ENCODE data around the gene HAND1. TPM values are rescaled to one million over a fixed set of nuclear protein-coding genes. Genes with fewer than 3 reads are reported as not detected.

HAND1 gene
- total RNA-seq, 1 donor from 2014 or later = not detected

DNA sequence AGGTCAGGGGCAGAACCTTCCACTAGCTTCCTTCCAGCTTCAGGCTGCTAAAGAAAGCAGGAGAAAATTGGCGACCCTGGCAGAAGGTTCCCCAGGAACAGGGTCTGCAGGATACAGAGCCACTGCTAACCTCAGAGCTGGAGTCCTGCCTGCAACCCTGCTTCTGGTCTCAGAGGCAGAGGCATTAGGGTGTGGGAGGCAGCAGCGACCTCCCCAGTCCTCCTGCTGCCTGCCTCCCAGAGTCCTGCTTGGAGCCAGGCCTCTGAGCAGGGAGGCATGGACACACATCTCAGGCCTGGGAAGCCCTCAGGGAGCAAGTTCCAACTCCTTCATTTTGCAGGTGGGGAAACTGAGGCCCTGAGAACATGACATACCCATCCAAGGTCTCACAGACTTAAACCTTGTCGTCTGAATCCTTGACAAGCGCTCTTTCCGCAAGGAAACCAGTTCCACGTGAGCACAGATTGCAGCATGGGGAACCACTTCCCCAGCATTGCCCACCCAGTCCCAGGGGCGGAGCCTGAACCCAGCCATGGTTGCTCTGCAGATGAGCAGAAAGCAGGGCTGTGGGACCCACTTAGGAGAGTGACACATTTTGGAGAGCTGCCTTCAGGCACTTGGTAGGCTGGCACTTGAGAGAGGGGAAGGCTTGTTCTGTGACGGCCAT lies 28.2 kb upstream of the HAND1 start:
- no peak for DNase-seq (ENCODE audit: low read depth, low spot score)
- TF ChIP-seq, protein P1, sequence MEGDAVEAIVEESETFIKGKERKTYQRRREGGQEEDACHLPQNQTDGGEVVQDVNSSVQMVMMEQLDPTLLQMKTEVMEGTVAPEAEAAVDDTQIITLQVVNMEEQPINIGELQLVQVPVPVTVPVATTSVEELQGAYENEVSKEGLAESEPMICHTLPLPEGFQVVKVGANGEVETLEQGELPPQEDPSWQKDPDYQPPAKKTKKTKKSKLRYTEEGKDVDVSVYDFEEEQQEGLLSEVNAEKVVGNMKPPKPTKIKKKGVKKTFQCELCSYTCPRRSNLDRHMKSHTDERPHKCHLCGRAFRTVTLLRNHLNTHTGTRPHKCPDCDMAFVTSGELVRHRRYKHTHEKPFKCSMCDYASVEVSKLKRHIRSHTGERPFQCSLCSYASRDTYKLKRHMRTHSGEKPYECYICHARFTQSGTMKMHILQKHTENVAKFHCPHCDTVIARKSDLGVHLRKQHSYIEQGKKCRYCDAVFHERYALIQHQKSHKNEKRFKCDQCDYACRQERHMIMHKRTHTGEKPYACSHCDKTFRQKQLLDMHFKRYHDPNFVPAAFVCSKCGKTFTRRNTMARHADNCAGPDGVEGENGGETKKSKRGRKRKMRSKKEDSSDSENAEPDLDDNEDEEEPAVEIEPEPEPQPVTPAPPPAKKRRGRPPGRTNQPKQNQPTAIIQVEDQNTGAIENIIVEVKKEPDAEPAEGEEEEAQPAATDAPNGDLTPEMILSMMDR (conservative IDR thresholded peaks at IDR 0.05) = no peak
- H3K4me1 Mint-ChIP-seq = no peaks in the 10 kb centered on the region
- no peak overlapping the region for H3K4me3 Mint-ChIP-seq
- no peak overlapping the region for H3K27ac Mint-ChIP-seq (ENCODE audit: unreplicated experiment)
- H3K27me3 Mint-ChIP-seq (ENCODE audit: low read depth) = peaks cover 27% of the 10 kb centered on the region
- no peaks in the 10 kb centered on the region for H3K9me3 Mint-ChIP-seq
- no peaks in the 10 kb centered on the region for H3K36me3 Mint-ChIP-seq (ENCODE audit: low read depth)

DNA sequence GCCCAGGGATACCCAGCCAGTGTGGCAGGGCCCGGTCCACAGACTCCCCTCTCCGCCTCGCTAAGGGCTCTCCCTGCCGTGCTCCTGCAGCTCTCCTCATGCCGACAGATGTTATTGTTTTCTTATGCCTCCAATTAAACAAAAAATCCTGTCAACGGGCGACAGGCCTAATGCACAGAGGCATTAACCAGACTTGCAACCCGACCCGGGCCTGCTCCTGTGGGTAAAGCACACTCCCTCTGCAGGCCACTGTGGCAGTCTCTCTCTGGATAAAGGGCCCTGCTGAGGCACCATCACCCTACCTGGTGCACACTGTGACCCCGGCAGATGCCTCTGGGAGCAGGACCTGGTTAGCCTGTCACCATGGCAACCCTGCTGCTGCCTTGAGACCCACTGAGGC lies 27.5 kb upstream of the HAND1 start:
- no peaks in the 10 kb centered on the region for H3K9me3 Mint-ChIP-seq
- H3K4me3 Mint-ChIP-seq = no peak overlapping the region
- TF ChIP-seq, protein P1 (conservative IDR thresholded peaks at IDR 0.05) = no peak
- no peak overlapping the region for H3K27ac Mint-ChIP-seq (ENCODE audit: unreplicated experiment)
- no peaks in the 10 kb centered on the region for H3K4me1 Mint-ChIP-seq
- no peaks in the 10 kb centered on the region for H3K36me3 Mint-ChIP-seq (ENCODE audit: low read depth)
- no peak for DNase-seq (ENCODE audit: low read depth, low spot score)
- peaks cover 28% of the 10 kb centered on the region for H3K27me3 Mint-ChIP-seq (ENCODE audit: low read depth)

DNA sequence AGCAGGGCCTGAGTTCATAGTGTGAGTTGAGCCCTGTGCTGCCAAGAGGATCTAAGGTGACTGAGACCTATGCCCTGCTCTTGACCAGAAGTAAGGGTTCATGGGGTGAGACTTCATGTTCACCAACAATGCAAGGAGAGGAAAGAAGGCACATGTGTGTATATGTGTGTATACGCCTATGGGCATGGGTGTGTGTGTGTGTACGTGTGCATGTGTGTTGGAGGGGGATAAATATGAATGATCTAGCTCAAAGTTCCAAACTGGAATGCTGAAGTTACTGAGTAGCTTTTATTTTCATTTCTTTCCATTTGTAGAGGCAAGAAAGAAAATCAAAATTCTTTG lies 25.6 kb upstream of the HAND1 start:
- no peaks in the 10 kb centered on the region for H3K36me3 Mint-ChIP-seq (ENCODE audit: low read depth)
- DNase-seq (ENCODE audit: low read depth, low spot score) = no peak
- H3K9me3 Mint-ChIP-seq = no peaks in the 10 kb centered on the region
- no peak overlapping the region for H3K27ac Mint-ChIP-seq (ENCODE audit: unreplicated experiment)
- peaks cover 26% of the 10 kb centered on the region for H3K27me3 Mint-ChIP-seq (ENCODE audit: low read depth)
- no peak overlapping the region for H3K4me3 Mint-ChIP-seq
- TF ChIP-seq, protein P1 (conservative IDR thresholded peaks at IDR 0.05) = no peak
- no peaks in the 10 kb centered on the region for H3K4me1 Mint-ChIP-seq

DNA sequence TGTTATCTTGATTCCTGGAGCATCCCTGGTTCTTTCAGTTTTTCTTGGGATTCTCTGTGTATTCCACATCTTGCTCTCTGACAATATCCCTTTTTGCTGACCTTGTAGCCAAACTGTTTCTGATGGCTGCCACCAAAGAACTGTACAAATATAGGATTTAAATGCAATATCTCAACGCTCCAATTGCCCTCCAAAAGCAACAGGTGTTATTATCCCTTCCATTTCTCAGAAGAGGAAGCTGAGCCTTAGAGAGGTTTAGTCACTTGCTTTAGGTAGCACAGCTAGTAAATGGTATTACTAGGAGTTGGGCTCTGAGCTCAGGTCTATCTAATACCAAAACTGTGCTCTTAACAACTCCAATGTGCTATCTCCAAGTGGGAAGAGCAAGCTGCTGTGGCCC lies 24.2 kb upstream of the HAND1 start:
- DNase-seq (ENCODE audit: low read depth, low spot score) = no peak
- TF ChIP-seq, protein P1 (conservative IDR thresholded peaks at IDR 0.05) = no peak
- Mint-ChIP-seq H3K4me3 (no peak overlapping the region), H3K36me3 (ENCODE audit: low read depth) (no peaks in the 10 kb centered on the region), H3K4me1 (no peaks in the 10 kb centered on the region), H3K9me3 (no peaks in the 10 kb centered on the region), H3K27me3 (ENCODE audit: low read depth) (peaks cover 31% of the 10 kb centered on the region), H3K27ac (ENCODE audit: unreplicated experiment) (no peak overlapping the region)

DNA sequence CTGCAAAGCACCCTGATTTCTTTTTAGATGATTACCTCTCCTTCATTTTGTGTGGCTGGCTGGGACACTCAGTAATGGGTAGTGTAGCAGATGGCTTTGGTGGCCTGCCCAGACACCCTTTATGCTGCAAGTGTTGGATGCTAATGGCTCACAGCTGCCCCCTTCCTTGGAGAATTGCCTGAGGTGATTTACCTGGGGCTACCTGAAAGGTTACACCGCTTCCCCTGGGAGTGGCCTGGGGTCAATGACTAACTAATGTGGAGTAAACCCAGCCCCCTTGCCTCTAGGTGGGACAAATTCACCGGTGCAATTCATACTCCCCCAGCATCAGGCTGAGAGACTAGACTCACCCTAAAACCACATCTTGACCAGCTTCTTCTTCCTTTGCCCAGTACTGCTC lies 23.5 kb upstream of the HAND1 start:
- DNase-seq (ENCODE audit: low read depth, low spot score) = no peak
- Mint-ChIP-seq H3K9me3 (no peaks in the 10 kb centered on the region), H3K27ac (ENCODE audit: unreplicated experiment) (no peak overlapping the region), H3K36me3 (ENCODE audit: low read depth) (no peaks in the 10 kb centered on the region), H3K4me1 (no peaks in the 10 kb centered on the region), H3K4me3 (no peak overlapping the region), H3K27me3 (ENCODE audit: low read depth) (peaks cover 31% of the 10 kb centered on the region)
- TF ChIP-seq, protein P1 (conservative IDR thresholded peaks at IDR 0.05) = no peak

All from neural crest cell (in vitro differentiated cells).